Measurements from ENCODE around the gene FCGR3B. TPM values are rescaled to one million over a fixed set of nuclear protein-coding genes. Genes with fewer than 3 reads are reported as not detected.
"Not testable (repeated sequence)": the region's sequence is repeated elsewhere in the genome, so short reads cannot be mapped to it uniquely, and the experiment has no call there.

Gene FCGR3B
- total and polyA plus RNA-seq, 8 donors: 0.15 to 5.2 (median 0.30) TPM

DNA sequence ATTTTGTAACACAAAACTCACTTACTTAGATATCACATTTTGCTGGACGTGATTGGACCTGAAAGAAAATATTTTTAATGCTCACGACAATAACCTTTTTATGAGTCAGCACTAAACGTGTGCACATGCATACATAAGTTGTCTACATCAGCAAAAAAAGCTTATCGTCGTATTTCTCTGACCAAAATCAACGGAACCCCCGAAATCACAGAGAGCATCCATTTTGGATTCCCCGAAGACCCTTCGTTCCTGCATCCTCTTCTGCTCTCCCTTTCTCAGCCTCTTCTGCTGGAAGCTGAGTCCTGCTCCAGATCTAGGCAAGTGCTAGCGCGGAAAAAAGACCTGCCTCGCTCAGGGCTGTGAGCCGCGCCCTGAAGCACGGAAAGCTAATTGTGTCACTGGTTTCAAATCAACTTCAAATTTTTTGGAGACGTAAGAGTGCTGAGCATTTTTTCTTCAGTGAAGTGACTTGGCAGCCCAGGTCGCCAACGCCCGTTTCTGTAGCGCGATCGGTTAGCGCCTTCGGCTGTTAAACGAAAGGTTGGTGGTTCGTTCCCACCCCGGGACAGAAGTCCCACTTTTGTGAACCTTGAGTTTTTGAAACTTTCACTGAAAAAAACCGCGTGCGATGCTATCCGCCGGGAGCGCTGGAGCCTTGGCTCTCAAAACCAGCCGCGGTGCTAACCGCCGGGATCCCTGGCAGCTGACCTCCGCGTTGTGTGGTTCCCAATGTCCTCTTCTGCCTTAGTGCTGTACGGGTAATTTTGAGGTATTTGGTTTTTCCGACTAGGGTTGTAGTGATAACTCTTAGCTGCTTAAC, 9.6 kb downstream of the FCGR3B start:
- peak overlapping the region in 2 of 4 donors; percentile 17 to 35 for H3K4me3 ChIP-seq
- intact Hi-C loops (cut with DNase I); H3K4me1 ChIP-seq; FAIRE-seq; H3K36me3 ChIP-seq; H3K27me3 ChIP-seq; H3K9me3 ChIP-seq; H3K27ac ChIP-seq: not testable (repeated sequence)
- 3 to 6% methylated on average over 41 of the region's 41 CpGs for WGBS, 2 donors
- ATAC-seq: peak; percentile 68 to 75 (median 75)
- DNase-seq: peak; percentile 14 to 71 (median 55)

GRCh38 chr1:161620399-161620798, 10.6 kb downstream of the FCGR3B start:
- DNase-seq; H3K9me3 ChIP-seq; H3K27me3 ChIP-seq; H3K36me3 ChIP-seq; H3K4me1 ChIP-seq; ATAC-seq; H3K4me3 ChIP-seq; H3K27ac ChIP-seq; intact Hi-C loops (cut with DNase I); FAIRE-seq: not testable (repeated sequence)
- WGBS, 2 donors: 78 to 85% methylated on average over 7 of the region's 7 CpGs

GRCh38 chr1:161618517-161618916, 12.5 kb downstream of the FCGR3B start:
- intact Hi-C loops (cut with DNase I); H3K27ac ChIP-seq; FAIRE-seq; ATAC-seq; DNase-seq; H3K27me3 ChIP-seq; H3K4me3 ChIP-seq; H3K36me3 ChIP-seq; H3K4me1 ChIP-seq; H3K9me3 ChIP-seq: not testable (repeated sequence)
- 85 to 87% methylated on average over 2 to 4 of the region's 4 CpGs for WGBS, 2 donors

DNA sequence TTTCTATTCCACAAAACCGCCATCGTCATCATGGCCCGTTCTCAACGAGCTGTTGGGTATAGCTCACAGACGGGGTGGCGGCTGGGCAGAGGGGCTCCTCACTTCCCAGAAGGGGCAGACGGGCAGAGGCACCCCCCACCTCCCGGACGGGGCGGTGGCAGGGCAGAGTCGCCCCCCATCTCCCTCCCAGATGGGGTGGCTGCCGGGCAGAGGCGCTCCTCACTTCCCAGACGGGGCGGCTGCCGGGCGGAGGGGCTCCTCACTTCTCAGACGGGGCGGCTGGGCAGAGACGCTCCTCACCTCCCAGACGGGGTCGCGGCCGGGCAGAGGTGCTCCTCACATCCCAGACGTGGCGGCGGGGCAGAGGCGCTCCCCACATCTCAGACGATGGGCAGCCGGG, 14.6 kb downstream of the FCGR3B start:
- H3K27ac ChIP-seq; H3K4me3 ChIP-seq; ATAC-seq; FAIRE-seq; H3K9me3 ChIP-seq; H3K36me3 ChIP-seq; H3K27me3 ChIP-seq; H3K4me1 ChIP-seq; intact Hi-C loops (cut with DNase I): not testable (repeated sequence)
- 83 to 90% methylated on average over 24 to 30 of the region's 30 CpGs for WGBS, 2 donors
- DNase-seq: peak in 1 of 6 donors; percentile 61

DNA sequence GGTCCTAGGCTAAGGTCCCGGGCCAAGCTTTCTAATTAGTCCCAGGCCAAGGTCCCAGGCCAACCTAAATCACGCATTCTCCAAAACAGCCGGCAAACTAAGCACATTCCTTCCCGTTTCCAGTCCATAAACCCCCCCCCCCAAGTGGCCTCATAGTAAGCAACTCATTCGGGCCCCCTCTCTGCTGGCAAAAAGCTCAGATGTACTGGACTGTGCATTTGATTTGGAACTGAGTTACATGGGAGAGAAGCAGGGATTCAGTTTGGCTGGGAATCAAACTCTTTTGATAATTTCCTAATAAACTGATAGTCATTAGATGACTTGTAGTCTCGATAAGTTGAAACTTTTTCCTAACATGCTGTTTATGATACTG, 17.8 kb downstream of the FCGR3B start:
- DNase-seq, H3K4me1 ChIP-seq: not testable (repeated sequence)

GRCh38 chr1:161612322-161613141, 18.4 kb downstream of the FCGR3B start:
- peak; percentile 93 to 96 (median 96) for ATAC-seq
- WGBS, 2 donors: 5 to 8% methylated on average over 48 to 49 of the region's 51 CpGs
- peak; percentile 39 for FAIRE-seq
- intact Hi-C loops (cut with DNase I); H3K36me3 ChIP-seq; H3K4me1 ChIP-seq; H3K9me3 ChIP-seq; H3K27me3 ChIP-seq: not testable (repeated sequence)
- Histone ChIP-seq H3K27ac (peak overlapping the region; percentile 39 to 68 (median 49)), H3K4me3 (peak overlapping the region; percentile 12 to 45 (median 26))
- peak; percentile 86 to 95 (median 90) for DNase-seq

More for the DNA sequence above, 17.8 kb downstream of the FCGR3B start:
- H3K4me3 ChIP-seq; FAIRE-seq; H3K27me3 ChIP-seq; intact Hi-C loops (cut with DNase I); H3K9me3 ChIP-seq; H3K27ac ChIP-seq; H3K36me3 ChIP-seq: not testable (repeated sequence)
- ATAC-seq: peak in 1 of 4 donors; percentile 12
- WGBS, 2 donors: 39 to 51% methylated on average over 3 to 5 of the region's 6 CpGs

GRCh38 chr1:161611866-161612321, 19.1 kb downstream of the FCGR3B start:
- intact Hi-C loops (cut with DNase I); H3K27me3 ChIP-seq; H3K4me1 ChIP-seq; FAIRE-seq; H3K36me3 ChIP-seq; H3K9me3 ChIP-seq: not testable (repeated sequence)
- peak overlapping the region; percentile 39 to 68 (median 49) for H3K27ac ChIP-seq
- peak in 1 of 6 donors; percentile 8 for DNase-seq
- peak; percentile 23 to 43 (median 38) for ATAC-seq
- 1 to 4% methylated on average over 18 of the region's 19 CpGs for WGBS, 2 donors
- H3K4me3 ChIP-seq: peak overlapping the region; percentile 12 to 45 (median 26)

GRCh38 chr1:161610198-161610597, 20.8 kb downstream of the FCGR3B start:
- H3K36me3 ChIP-seq; FAIRE-seq; H3K4me1 ChIP-seq; intact Hi-C loops (cut with DNase I); H3K4me3 ChIP-seq; H3K27ac ChIP-seq; H3K9me3 ChIP-seq; ATAC-seq; H3K27me3 ChIP-seq: not testable (repeated sequence)
- peak in 1 of 6 donors; percentile 48 for DNase-seq
- 9 to 23% methylated on average over 4 of the region's 4 CpGs for WGBS, 2 donors

DNA sequence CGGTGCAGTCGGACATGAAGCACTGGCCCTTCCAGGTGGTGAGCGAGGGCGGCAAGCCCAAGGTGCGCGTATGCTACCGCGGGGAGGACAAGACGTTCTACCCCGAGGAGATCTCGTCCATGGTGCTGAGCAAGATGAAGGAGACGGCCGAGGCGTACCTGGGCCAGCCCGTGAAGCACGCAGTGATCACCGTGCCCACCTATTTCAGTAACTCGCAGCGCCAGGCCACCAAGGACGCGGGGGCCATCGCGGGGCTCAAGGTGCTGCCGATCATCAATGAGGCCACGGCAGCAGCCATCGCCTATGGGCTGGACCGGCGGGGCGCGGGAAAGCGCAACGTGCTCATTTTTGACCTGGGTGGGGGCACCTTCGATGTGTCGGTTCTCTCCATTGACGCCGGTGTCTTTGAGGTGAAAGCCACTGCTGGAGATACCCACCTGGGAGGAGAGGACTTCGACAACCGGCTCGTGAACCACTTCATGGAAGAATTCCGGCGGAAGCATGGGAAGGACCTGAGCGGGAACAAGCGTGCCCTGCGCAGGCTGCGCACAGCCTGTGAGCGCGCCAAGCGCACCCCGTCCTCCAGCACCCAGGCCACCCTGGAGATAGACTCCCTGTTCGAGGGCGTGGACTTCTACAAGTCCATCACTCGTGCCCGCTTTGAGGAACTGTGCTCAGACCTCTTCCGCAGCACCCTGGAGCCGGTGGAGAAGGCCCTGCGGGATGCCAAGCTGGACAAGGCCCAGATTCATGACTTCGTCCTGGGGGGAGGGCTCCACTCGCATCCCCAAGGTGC, 24.2 kb downstream of the FCGR3B start:
- FAIRE-seq; H3K27me3 ChIP-seq; H3K27ac ChIP-seq; H3K4me1 ChIP-seq; H3K36me3 ChIP-seq; intact Hi-C loops (cut with DNase I); H3K4me3 ChIP-seq; H3K9me3 ChIP-seq; ATAC-seq: not testable (repeated sequence)
- DNase-seq: peak in 1 of 6 donors; percentile 61
- WGBS, 2 donors: 81 to 82% methylated on average over 39 to 57 of the region's 58 CpGs

- H3K4me3 ChIP-seq; H3K27me3 ChIP-seq; H3K9me3 ChIP-seq; H3K4me1 ChIP-seq; H3K27ac ChIP-seq; H3K36me3 ChIP-seq; FAIRE-seq; intact Hi-C loops (cut with DNase I): not testable (repeated sequence)
- 25 to 30% methylated on average over 38 to 58 of the region's 78 CpGs for WGBS, 2 donors
- peak in 5 of 6 donors; percentile 15 to 63 (median 36) for DNase-seq
- peak; percentile 71 to 86 (median 76) for ATAC-seq
Observed at GRCh38 chr1:161605762-161606540, 25.0 kb downstream of the FCGR3B start.

GRCh38 chr1:161605024-161605423, 26.0 kb downstream of the FCGR3B start:
- DNase-seq; H3K9me3 ChIP-seq; H3K4me3 ChIP-seq; H3K27me3 ChIP-seq; ATAC-seq; H3K4me1 ChIP-seq; H3K36me3 ChIP-seq; H3K27ac ChIP-seq; intact Hi-C loops (cut with DNase I); FAIRE-seq: not testable (repeated sequence)
- WGBS, 2 donors: 94 to 95% methylated on average over 12 of the region's 12 CpGs

Measured in pancreas (tissue), 10 donors.